HG03439 (cell line): ENCODE measurements around the gene MTREX.

Source experiments
- ATAC-seq: cut with Tn5 transposase; IDR thresholded peaks from one replicate; pipeline ENCODE4 v1.9.1; 2021; ENCODE audit warnings: mild to moderate bottlenecking, moderate library complexity; ENCODE audit not compliant: unreplicated experiment

Gene MTREX

GRCh38 chr5:55426455-55426854 is 118.7 kb downstream of the MTREX start:
- ATAC-seq = no peak

- no peak for ATAC-seq
Observed at GRCh38 chr5:55427157-55427556, 119.4 kb downstream of the MTREX start.

GRCh38 chr5:55429221-55429612 is 121.4 kb downstream of the MTREX start:
- no peak for ATAC-seq

- no peak for ATAC-seq
Observed at GRCh38 chr5:55429613-55430253, 121.9 kb downstream of the MTREX start.

- no peak for ATAC-seq
Observed at GRCh38 chr5:55432549-55432948, 124.8 kb downstream of the MTREX start.

GRCh38 chr5:55437452-55437851 is 129.7 kb downstream of the MTREX start:
- ATAC-seq = no peak

- no peak for ATAC-seq
Observed at GRCh38 chr5:55437859-55438206, 130.0 kb downstream of the MTREX start.

GRCh38 chr5:55438998-55439397 is 131.2 kb downstream of the MTREX start:
- ATAC-seq = no peak

GRCh38 chr5:55440188-55440646 is 132.4 kb downstream of the MTREX start:
- ATAC-seq = no peak

- no peak for ATAC-seq
Observed at GRCh38 chr5:55441107-55441771, 133.4 kb downstream of the MTREX start.

- no peak for ATAC-seq
Observed at GRCh38 chr5:55441954-55442353, 134.2 kb downstream of the MTREX start.

- no peak for ATAC-seq
Observed at GRCh38 chr5:55445791-55446190, 138.0 kb downstream of the MTREX start.

- ATAC-seq = no peak
Observed at GRCh38 chr5:55446640-55447351, 139.0 kb downstream of the MTREX start.

GRCh38 chr5:55450050-55450765 is 142.4 kb downstream of the MTREX start:
- no peak for ATAC-seq

GRCh38 chr5:55451976-55452375 is 144.2 kb downstream of the MTREX start:
- no peak for ATAC-seq

GRCh38 chr5:55453211-55453610 is 145.4 kb downstream of the MTREX start:
- no peak for ATAC-seq

- ATAC-seq = no peak
Observed at GRCh38 chr5:55454282-55454681, 146.5 kb downstream of the MTREX start.

- ATAC-seq = no peak
Observed at GRCh38 chr5:55456216-55456895, 148.6 kb downstream of the MTREX start.

- ATAC-seq = no peak
Observed at GRCh38 chr5:55459572-55459971, 151.8 kb downstream of the MTREX start.

GRCh38 chr5:55463613-55464012 is 155.8 kb downstream of the MTREX start:
- no peak for ATAC-seq
